DND-41 (cell line): Measurements from ENCODE around the gene PPP1R18.
A peak's percentile ranks its signal among the peaks of the same experiment; 100 is the strongest.

Experiments used
- ATAC-seq: fragments of 200-7000 bp; cut with Tn5 transposase; 3 replicates; pipeline ENCODE4 v1.9.1; 2021; ENCODE audit warnings: low read depth; ENCODE audit not compliant: insufficient read depth
- DNase-seq: peaks from one replicate; pipeline ENCODE4 v3.0.0-alpha.2; 2020
- H2AFZ ChIP-seq: 2 replicates; pipeline ENCODE4 v1.6.0; 2012; ENCODE audit warnings: low read depth, low read length
- H3K27ac ChIP-seq: 2 replicates; pipeline ENCODE4 v1.5.1; 2012; ENCODE audit warnings: low read length, inconsistent platforms
- H3K27me3 ChIP-seq: fragments of 200-600 bp; sonication (generic); 2 replicates; pipeline ENCODE4 v1.6.0; 2012; ENCODE audit warnings: low read length, mild to moderate bottlenecking, inconsistent platforms; ENCODE audit not compliant: insufficient read depth, poor library complexity
- H3K36me3 ChIP-seq: 2 replicates; pipeline ENCODE4 v1.5.1; 2012; ENCODE audit warnings: low read length, inconsistent platforms; ENCODE audit not compliant: insufficient read depth
- H3K4me1 ChIP-seq: 2 replicates; pipeline ENCODE4 v1.5.1; 2012; ENCODE audit warnings: mild to moderate bottlenecking, low read length; ENCODE audit not compliant: insufficient read depth
- H3K4me2 ChIP-seq: 2 replicates; pipeline ENCODE4 v1.6.0; 2012; ENCODE audit warnings: mild to moderate bottlenecking, moderate library complexity, low read length, inconsistent platforms; ENCODE audit not compliant: insufficient read depth
- H3K4me3 ChIP-seq, 2 experiments: fragments of 200-600 bp in 1 of 2; shearing (Covaris generic) in 1 of 2; 2 replicates each; pipeline ENCODE4 v1.5.1; 2012 to 2016; ENCODE audit warnings: inconsistent platforms in 2 of 2, low read length in 2 of 2, mild to moderate bottlenecking in 2 of 2, low read depth in 1 of 2, moderate library complexity in 1 of 2
- H3K79me2 ChIP-seq: 2 replicates; pipeline ENCODE4 v1.6.0; 2012; ENCODE audit warnings: low read length, inconsistent platforms; ENCODE audit not compliant: insufficient read depth
- H3K9ac ChIP-seq: 2 replicates; pipeline ENCODE4 v1.6.0; 2012; ENCODE audit warnings: low read depth, mild to moderate bottlenecking, inconsistent platforms, low read length, moderate library complexity
- H3K9me3 ChIP-seq: 2 replicates; pipeline ENCODE4 v1.5.1; 2012; ENCODE audit warnings: low read length, moderate library complexity, mild to moderate bottlenecking, inconsistent platforms; ENCODE audit not compliant: insufficient read depth, severe bottlenecking
- H4K20me1 ChIP-seq: 2 replicates; pipeline ENCODE4 v1.6.0; 2012; ENCODE audit warnings: low read length; ENCODE audit not compliant: insufficient read depth
- EZH2 ChIP-seq: IDR thresholded peaks from 3 replicates; pipeline ENCODE4 v1.6.1; 2012; ENCODE audit warnings: borderline replicate concordance, low read depth, mild to moderate bottlenecking, moderate library complexity, low read length, inconsistent platforms; ENCODE audit not compliant: severe bottlenecking
- TF ChIP-seq, protein P1 (sequence below): IDR thresholded peaks from 2 replicates; pipeline ENCODE4 v1.5.1; 2012; ENCODE audit warnings: borderline replicate concordance, low read length, moderate library complexity, mild to moderate bottlenecking; ENCODE audit not compliant: poor library complexity, severe bottlenecking; ENCODE audit errors: extremely low read depth

Gene PPP1R18

DNA sequence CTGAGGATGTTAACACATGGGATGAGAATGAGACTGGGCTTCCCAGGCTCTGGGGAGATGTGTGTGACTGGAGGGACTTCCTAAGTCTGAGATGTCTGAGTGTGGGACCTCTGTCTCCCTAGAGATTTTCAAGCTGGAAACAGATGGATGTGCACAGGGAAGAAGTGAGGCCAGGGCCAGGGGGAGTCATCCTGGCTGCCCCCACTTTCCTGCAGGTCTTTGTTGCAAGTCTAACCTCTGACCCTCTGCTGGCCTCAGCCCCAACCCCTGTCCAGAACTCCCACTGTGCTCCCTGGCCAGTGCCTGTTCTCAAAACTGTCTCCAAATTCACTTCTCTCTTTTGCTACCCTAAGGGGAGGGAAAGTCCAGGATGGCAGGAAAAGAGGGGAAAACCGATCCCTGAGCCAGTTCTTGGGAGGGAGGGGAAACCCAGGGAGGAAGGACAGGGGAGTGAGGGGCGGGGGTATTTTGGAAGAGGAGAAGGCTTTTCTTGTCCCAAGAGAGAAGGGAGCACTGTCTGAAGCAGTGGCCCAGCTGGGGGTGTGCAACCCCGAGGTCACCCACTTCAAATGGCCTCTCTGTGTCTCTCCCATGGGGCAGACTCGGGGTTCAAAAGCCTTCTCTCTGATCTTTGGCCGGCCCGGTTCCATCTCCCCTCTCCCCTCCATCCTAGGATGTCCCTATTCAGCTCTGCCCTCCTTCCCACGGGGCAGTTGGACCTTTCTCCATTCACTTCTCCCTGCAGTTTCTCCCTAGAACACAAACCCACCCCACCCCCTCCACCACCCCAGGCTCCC, 3.1 kb downstream of the PPP1R18 start:
- DNase-seq (peak; percentile 16), ATAC-seq (no peak)
- H3K36me3 ChIP-seq: peaks cover 57% of the 10 kb centered on the region
- H3K9ac ChIP-seq: peak overlapping the region; percentile 88
- H3K4me2 ChIP-seq: peak overlapping the region; percentile 95
- peak overlapping the region; percentile 94 for H3K27ac ChIP-seq
- TF ChIP-seq, protein P1, sequence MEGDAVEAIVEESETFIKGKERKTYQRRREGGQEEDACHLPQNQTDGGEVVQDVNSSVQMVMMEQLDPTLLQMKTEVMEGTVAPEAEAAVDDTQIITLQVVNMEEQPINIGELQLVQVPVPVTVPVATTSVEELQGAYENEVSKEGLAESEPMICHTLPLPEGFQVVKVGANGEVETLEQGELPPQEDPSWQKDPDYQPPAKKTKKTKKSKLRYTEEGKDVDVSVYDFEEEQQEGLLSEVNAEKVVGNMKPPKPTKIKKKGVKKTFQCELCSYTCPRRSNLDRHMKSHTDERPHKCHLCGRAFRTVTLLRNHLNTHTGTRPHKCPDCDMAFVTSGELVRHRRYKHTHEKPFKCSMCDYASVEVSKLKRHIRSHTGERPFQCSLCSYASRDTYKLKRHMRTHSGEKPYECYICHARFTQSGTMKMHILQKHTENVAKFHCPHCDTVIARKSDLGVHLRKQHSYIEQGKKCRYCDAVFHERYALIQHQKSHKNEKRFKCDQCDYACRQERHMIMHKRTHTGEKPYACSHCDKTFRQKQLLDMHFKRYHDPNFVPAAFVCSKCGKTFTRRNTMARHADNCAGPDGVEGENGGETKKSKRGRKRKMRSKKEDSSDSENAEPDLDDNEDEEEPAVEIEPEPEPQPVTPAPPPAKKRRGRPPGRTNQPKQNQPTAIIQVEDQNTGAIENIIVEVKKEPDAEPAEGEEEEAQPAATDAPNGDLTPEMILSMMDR: no peak
- TF ChIP-seq EZH2: no peak
- no peaks in the 10 kb centered on the region for H3K9me3 ChIP-seq
- no peaks in the 10 kb centered on the region for H3K27me3 ChIP-seq
- H3K4me3 ChIP-seq: peak overlapping the region; percentile 65 to 68
- H4K20me1 ChIP-seq: peaks cover 44% of the 10 kb centered on the region
- H3K4me1 ChIP-seq: peaks cover 77% of the 10 kb centered on the region
- no peak overlapping the region for H2AFZ ChIP-seq
- peaks cover 95% of the 10 kb centered on the region for H3K79me2 ChIP-seq

DNA sequence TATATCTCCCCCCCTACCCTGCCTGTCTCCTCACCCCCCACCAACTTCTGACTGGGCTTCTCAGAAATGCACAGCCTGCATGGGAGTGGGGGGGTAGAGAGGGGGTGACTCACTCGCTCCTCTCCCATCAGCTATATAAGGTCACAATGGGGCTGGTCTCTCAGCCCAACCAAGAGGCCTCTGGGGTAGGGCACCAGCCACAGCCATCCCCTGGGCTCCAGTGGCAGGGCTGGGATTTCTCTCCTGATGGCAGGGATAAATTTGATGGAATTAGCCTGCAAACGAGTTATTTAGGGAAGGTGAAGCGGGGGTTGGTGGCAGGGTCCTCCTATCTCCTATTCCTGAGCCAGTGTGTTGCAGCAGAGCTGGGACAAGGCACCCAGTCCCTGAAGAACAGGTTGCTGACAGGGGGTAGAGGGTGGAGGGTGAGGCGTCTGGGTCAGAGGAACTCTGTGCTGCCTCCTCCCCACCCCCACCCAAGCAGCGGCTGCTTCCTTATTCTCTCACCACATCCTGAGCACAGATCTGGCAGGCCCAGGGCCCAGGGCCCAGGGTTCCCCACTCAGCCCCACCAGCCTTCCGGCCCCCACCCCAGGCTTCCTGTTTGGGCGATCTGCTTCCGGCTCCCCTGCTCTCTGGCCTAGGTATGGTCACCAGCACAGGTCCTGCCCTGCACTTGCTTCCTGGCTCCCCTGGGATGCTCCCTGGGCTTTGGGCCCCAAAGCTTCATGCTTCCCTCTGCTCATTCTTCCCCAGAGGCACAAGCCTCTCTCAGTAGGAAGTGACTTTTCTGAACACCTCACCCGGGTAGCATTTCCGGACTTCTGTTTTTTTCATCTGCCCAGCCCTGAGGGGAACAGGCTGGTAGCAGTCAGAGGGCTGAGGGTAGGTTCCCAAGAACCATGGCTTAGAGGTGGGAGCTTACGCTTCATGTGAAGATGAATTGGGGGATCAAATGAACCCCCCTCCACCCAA, 4.0 kb downstream of the PPP1R18 start:
- peaks cover 92% of the 10 kb centered on the region for H3K79me2 ChIP-seq
- H3K9ac ChIP-seq: peak overlapping the region; percentile 88
- DNase-seq (peak; percentile 96), ATAC-seq (peak; percentile 70)
- H3K4me3 ChIP-seq: peak overlapping the region; percentile 65 to 68
- no peaks in the 10 kb centered on the region for H3K27me3 ChIP-seq
- peaks cover 69% of the 10 kb centered on the region for H3K4me1 ChIP-seq
- peaks cover 44% of the 10 kb centered on the region for H4K20me1 ChIP-seq
- TF ChIP-seq, protein P1: no peak
- no peak for TF ChIP-seq EZH2
- peak overlapping the region; percentile 94 for H3K27ac ChIP-seq
- H2AFZ ChIP-seq: peak overlapping the region; percentile 62; the same call in 1 of the 2 replicates
- no peaks in the 10 kb centered on the region for H3K9me3 ChIP-seq
- peaks cover 62% of the 10 kb centered on the region for H3K36me3 ChIP-seq
- H3K4me2 ChIP-seq: peak overlapping the region; percentile 95

DNA sequence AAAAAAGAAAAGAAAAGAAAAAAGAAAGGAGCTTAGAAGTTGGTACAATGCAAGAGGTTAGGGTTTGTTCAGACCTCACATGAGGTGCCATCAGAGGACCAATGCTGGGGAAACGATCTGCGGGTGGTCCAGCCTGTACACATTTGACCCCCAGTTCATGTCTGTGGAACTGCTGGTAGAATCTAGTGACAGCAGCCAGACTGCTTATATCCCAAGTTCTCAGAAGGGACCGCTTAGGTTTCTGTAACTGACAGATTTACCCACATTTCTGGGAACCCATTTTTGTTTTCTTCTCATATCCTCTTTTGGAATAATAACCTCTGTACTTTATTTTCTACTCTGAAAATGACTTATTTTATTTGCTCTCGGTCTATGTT, 4.7 kb downstream of the PPP1R18 start:
- peak overlapping the region; percentile 21 to 68; a peak in 3 of 4 replicates for H3K4me3 ChIP-seq
- H3K27me3 ChIP-seq: no peaks in the 10 kb centered on the region
- peak overlapping the region; percentile 88 for H3K9ac ChIP-seq
- DNase-seq: no peak
- H3K36me3 ChIP-seq: peaks cover 68% of the 10 kb centered on the region
- H4K20me1 ChIP-seq: peaks cover 44% of the 10 kb centered on the region
- ATAC-seq: no peak
- peaks cover 86% of the 10 kb centered on the region for H3K79me2 ChIP-seq
- no peak for TF ChIP-seq EZH2
- TF ChIP-seq, protein P1: no peak
- H3K4me2 ChIP-seq: peak overlapping the region; percentile 95
- H3K27ac ChIP-seq: peak overlapping the region; percentile 94
- no peaks in the 10 kb centered on the region for H3K9me3 ChIP-seq
- H3K4me1 ChIP-seq: peaks cover 63% of the 10 kb centered on the region
- no peak overlapping the region for H2AFZ ChIP-seq
